HTR-8/SVneo (cell line): Measurements from ENCODE around the gene HOXA5.

Experiments
- DNase-seq: peaks from one replicate; pipeline ENCODE4 v3.0.0; 2011; ENCODE audit warnings: low spot score, mixed read lengths; ENCODE audit not compliant: insufficient read length
- FAIRE-seq: peaks from 2 replicates; lab custom pipeline; 2011; peaks lifted over from hg19 to GRCh38; lab: Jason Lieb, UNC

The HOXA5 gene

DNA sequence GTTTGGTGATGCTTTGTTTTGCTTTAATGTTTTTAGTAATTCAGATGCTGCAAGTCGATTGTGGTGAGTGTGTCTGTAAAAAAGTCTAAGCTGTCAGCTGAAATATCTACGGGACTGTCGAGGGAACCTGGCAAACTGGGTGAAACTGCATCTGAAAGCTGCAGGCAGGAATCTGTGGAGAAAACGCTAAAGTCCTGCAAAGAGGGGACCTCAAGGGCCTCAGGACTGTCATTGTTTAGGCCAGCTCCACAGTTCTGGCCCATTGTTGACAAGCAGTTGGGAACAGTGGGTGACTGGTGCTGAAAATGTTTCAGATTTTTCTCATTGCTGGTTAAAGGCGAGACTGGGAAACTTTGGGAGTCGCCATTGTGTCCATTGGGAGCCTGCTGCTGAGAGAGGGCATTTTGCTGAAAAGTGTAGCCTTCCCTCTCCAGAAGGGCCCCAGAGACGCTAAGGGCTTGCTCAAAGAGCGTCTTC is 42.7 kb downstream of the HOXA5 start:
- DNase-seq (no peak), FAIRE-seq (no peak)

DNA sequence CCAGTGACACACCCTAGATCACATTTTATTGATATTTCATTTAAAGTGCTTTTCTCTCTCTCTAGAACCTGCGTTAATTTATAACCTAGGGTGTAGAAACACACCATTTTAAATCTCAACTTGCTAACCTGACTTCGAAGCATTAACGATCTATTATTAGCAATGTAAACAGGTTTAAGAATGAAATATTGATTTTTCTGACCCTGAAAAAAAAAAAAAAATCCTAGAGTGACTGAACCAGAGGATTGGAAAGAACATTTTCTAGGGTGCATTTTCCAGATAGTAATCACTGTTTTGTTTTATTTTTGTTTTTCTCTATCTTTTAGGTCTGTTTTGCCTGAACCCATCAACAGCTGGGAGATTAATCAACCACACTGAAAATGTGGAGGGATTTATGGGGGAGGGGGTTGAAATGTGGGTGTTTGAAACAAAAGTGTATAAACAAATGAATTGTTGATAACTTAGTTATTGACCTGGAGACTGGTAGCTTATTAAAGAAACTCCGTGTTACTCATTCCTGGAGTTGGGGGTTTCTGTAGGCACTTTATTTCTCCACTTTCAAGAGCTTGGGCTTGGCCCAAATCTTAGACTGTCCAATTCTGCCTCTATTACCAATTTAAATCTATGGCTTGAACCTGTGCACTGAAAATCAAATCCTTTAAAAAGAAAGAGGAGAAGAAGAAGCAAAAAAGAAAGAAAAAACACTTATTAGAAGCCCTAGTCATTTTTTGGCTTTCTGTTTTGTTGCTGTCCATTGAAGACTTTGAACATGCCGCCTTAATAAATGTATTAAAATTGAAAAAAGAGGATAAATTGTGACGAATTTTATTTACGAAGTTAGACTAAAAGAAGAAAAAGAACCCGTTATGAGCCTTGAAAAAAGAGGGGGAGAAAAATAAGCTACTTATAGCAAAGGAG is 43.8 kb downstream of the HOXA5 start:
- DNase-seq (no peak), FAIRE-seq (no peak)

DNA sequence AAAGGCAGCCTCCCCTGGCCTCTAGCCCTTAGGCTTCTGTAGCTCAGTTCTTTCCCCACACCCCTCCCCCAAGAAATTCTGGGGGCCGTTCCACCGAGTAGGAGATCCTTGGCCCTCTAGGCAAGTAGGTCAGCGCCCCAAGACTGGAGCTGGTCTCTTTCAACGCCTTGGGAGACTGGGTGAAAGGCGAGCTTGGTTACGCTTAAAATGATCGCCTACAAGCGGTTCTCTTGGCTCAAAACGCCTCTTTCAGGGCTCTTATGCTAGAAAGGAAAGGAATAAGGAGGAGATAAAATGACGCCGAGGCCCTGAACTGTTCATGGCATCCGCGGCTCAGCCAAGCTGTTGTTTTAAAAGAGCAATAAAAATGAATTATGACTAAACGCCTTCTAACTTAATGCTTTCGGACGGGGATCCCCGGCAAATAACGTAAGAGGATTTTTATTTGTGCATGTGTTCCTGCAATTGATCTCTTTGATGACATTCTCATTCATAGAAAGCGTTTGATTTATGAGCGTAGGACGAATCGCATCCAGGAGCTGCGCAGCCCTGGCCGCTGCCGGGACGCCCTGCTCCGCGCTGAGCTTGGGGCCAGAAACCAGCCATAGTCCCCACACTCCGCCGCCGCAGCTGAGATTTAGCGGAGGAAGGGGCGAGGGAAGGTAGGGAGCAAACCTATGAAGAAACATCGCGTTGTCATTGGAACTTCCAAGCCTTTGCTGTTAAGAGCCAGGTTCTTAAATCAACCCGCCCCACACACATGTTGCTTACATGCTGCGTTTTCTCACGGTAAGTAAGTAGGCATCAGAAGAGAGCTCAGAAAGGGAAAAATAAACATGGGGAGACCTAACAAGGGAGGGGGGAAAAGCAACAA is 44.7 kb downstream of the HOXA5 start:
- FAIRE-seq (no peak), DNase-seq (no peak)

DNA sequence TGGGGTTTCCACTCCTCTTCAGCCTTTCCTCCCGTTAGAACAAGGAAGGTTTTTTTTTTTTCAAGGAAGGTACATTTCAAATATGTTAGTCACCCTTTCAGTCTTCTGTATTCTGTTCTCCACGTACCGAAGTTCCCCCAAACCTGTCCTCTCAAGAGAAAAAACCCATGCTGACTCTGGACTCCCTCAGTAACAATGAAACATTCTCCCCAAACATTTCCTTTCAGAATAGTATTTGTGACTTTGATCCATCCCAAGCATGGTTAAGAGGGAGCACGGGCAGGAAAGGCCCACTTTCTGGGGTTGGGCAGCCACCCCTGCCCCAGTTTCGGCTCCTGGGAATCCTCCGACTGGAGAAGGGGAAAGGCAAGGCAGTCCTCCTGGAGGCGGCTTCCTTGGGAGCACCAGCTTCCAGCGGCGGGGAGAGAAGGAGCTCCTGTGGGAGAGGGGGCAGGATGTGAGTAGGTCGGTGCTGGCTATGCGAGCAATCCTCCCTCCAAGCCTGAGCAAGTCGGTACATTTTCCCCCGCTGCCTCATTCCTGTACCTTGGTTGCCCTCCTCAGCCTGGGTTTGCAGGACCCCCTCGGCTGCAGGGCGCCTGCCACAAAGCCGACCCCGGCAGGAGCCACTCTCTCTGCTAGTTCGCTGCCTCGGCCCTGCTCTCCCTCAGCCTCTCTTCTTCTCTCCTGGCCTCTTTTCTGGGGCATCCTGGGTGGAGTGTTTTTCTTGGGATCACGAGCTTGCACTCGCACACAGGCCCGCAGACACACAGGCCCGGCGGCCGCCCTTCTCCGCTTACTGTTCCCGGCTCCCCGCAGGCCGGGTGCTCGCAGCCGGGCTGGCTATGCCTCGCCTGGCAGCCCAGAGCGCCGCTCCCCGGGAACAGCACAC is 45.5 kb downstream of the HOXA5 start:
- FAIRE-seq, result peak; percentile 38
- no peak for DNase-seq

DNA sequence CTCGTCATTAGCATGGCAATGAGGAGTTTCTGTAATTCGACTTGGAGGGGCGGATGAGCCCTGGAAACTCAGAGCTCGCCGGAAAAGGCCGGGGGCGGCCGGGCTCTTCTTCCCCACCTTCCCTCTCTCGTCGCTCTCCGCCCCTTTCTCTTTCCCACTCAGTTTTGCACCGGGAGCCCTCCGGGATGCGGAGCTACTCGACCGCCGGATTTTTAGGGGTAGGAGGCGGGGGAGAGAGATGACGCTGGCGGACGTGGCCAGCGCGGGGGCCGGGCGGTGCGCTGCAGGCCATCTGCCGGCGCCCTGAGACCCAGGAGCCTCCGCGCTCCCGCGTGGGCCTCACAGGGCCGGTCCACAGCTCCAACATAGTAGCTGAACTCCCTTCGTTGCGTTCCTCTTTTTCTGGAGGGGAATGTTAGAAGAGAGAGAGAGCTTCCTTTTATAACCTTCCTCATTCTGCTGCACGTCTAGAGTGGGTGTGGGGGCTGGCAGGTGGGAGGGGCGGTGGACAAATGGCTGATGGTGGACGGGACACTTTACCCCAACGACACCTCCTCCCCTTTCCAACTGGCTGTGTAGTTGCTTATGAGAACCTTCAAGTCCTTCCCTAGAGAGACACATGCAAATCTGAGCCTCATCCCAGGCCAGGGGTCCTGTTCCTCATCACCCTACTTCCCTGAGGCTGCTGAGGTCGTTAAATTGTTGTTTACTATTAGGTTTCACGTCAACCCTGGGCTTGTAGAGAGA is 46.5 kb downstream of the HOXA5 start:
- no peak for DNase-seq
- FAIRE-seq, result no peak

DNA sequence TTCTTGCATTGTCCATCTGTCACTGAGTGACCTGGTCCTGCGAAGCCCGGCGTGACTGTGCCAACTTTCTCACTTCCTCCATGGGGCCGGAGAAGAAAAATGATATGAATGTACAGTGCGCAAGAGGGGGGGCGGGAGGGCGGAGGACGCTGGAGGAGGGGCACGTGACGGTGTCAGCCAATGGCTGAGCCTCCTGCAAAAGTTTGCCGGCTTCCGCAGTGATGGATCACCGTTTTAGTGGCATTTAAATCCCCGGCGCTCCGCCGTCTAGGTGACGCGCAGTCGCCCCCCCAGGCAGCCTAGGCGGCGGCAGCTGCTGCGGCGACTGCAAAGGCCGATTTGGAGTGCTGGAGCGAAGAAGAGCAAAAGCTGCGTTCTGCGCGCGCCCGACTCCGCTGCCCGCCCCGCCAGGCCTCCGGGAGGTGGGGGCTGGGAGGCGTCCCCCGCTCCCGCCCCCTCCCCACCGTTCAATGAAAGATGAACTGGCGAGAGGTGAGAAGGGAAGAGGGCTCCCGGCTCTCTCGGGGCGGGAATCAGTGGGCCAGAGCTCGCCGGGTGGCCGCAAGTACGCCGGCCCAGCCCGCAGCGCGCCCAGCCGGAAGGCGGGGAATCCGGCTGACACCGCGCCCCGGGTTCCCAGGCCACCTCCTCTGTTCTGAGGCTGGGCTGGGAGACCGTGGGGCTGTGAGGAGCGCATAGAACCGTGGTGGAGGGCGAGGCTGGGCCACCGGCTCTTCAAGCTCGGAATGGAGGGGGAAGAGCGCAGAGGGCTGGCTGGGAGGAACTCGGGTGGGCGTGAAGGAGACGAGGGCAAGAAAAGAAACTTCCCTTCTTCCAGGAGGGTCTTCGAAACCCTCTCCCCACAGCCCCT is 47.3 kb downstream of the HOXA5 start, which contains the start of gene HOXA1:
HOXA1 (minus strand) TSS at position 104 of the 871 bp plus-strand sequence; CDS start at position 16, 88 bp downstream.
- peak; percentile 93 for DNase-seq
- no peak for FAIRE-seq

DNA sequence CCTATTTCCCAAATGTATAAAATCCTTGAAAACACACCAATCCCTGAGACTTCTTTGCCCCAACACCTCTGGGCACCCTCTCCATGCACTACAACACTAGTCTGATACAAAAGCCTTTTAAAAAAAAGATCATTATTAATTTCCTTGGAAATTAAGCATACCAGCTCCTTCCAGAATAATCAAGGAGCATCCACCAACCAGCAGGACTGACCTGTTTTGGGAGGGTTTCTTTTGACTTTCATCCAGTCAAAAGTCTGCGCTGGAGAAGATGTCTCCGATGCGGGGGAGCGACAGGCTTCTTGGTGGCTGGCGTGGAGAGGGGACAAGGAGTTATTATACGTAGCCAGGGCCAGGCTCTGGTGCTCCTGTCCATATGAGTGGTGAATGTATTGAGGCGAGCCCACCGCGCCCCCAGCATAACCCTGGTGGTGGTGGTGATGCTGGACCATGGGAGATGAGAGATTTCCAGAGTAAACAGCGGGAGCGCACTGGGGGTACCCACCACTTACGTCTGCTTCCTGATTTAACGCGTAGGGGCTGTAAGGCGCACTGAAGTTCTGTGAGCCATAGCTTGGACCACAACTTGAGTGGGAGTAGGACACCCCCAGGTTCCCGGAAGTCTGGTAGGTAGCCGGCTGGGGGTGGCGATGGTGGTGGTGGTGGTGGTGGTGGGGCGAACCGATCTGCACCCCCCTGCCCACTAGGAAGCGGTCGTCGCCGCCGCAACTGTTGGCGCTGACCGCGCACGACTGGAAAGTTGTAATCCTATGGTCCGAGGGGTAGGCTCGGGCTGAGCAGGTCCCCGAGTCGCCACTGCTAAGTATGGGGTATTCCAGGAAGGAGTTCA is 48.2 kb downstream of the HOXA5 start:
- DNase-seq (no peak), FAIRE-seq (no peak)

DNA sequence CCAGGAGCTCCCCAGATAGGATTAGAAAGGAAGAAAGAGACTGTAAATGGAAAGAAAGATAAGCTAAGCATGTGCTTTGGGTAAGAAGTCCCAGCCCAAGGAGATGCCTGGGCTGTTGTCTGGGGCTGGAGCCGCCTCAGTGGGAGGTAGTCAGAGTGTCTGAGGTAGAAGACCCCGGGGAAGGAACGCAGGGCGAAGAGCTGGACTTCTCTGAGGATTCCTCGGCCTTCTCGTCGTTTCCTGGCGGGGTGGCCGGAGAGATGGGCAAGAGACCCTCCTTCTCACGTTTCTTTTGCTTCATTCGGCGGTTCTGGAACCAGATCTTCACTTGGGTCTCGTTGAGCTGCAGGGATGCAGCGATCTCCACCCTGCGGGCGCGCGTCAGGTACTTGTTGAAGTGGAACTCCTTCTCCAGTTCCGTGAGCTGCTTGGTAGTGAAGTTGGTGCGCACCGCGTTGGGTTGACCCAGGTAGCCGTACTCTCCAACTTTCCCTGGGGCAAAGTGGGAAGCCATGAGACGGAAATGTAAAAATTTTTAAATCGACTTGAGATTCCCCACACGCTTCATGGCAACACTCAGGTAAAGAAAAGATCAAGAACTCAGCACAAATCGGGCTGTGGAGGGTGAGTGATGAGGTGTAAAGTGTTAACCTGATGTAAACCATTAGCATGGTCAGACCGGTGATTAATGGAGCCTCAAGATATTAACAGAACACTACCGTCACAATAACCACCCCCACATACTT is 49.0 kb downstream of the HOXA5 start:
- DNase-seq, result no peak
- no peak for FAIRE-seq

DNA sequence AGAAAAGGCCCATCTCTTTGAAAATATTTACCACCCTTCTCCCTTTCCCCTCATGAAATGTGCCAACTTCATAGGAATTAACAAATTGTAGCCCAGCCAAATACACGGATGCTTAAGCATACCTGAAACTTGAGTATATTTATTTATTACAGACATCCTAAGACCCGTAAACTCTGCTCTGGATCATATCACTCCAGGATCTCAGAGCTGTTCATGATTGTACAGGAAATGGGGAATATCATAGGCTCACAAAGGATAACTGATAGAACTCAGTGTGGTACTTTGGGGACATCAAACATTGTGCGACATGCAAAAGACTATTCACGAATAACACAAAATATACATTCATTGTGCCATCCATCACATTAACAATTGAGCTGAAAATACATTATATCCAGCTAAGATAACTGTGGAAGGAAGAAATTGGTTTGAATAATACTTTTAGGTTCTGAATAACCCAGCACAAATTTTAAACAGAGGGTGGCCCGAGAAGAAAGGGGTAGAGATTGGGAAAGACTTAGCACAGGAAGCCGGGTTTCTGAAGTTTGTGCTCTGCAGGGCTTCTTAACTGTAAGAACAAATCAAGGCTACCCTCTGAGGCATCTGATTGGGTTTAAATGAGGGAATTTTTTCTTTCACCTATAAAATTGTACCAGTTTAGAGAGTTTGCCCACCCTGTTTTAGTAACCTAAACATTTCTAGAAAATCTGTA is 50.1 kb downstream of the HOXA5 start:
- FAIRE-seq (no peak), DNase-seq (no peak)

DNA sequence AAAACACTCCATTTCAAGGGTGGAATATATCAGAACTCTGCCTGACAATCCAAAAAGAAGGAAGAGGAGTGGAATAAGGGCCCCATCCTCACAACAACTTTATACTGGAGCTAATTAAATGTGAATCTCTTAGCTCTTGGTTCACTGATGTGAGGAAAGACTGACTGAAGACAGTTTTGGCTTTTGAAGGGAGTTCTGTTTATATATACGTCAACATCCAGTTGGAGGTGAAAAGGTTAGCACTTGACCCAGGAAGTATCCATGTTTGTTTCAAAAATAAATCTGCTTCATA is 50.7 kb downstream of the HOXA5 start:
- DNase-seq (no peak), FAIRE-seq (no peak)

DNA sequence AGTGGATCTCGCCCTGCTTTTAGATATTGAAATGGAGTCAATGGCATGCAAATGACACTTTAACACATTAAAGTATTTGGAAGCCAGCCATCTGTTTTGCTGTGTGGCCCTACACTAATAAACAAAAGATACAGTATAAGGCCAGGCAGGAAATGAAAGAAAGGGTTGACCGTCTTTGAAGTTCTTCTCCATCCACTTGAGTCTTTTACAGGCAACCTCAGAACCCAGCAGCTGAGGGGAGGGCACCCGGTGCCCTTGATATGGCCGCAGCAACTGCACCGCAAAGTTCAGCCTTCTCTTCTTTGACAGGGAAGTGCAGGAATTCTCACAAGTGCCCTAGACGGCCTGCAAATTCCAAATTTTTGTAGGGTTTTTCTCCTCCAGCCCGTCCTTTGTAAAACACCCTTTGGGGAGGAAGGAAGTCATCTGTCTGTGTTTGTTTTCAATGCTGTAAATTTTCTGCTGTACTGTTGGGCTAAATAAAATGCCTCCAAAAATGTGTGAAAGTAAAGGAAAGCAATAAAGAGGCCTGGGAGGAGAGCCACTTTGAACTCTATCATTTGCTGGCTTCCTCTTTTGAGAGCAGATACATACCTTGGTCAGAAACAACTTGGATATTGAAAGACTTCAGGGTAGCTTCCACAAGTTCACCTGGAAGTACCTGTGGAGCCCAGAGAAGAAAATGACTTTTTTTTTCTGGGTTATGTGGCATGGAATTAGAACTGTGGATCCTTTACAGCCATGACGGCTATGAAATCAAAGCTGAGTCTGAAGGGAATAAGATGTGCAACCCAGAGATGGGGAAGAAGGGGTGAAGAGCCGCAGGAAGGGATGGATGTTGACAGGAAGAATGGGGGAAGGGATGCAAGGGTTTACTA is 51.3 kb downstream of the HOXA5 start:
- FAIRE-seq (no peak), DNase-seq (no peak)

DNA sequence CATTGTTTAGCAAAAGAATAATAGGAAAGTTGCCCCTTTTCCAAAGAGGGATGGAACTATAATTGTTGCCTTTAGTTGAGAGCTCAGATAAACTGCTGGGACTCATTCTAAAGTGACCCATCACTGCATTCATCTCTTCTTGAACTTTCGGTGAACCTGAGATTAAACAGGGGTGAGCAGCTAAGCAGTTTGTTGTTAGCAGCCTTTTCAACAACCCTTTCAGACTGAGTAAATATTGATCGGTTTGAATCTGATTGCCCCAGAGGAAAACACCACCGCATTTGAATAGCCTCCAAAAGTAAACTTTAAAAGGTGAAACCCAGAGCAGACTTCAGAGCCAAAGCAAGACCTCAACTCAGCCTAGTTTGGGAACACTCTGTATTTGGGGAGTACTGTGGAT is 52.4 kb downstream of the HOXA5 start:
- DNase-seq (no peak), FAIRE-seq (no peak)
